D721Med (cell line): ENCODE results near the gene MRPL14.

Experiments
- DNase-seq: peaks from one replicate; pipeline ENCODE4 v3.0.0; 2011; ENCODE audit warnings: low spot score; ENCODE audit not compliant: insufficient read length
- FAIRE-seq: peaks from 2 replicates; lab custom pipeline; 2011; peaks lifted over from hg19 to GRCh38; lab: Jason Lieb, UNC
- TF ChIP-seq, protein P1 (sequence below): IDR thresholded peaks from 2 replicates; pipeline ENCODE4 v1.5.1; 2012; ENCODE audit warnings: mild to moderate bottlenecking, control low read depth; ENCODE audit not compliant: insufficient read depth; ENCODE audit errors: missing control alignments

The MRPL14 gene

DNA sequence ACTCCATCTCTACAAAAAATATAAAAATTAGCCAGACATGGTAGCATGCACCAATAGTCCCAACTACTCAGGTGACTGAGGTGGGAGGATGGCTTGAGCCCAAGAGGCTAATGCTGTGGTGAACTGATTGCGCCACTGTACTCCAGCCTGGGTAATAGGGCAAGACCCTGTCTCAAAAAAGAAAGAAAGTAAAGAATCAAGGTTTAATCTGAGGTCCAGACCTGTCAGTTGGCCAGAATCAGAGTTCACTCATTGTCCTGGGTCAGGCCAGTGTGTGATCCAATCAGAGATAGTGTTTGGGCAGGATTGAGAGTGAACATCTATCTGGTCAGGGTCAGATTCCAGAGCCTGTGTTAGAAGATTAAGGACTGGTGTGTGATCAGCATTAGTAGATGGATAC lies 15.6 kb upstream of the MRPL14 start:
- no peak for FAIRE-seq
- TF ChIP-seq, protein P1, sequence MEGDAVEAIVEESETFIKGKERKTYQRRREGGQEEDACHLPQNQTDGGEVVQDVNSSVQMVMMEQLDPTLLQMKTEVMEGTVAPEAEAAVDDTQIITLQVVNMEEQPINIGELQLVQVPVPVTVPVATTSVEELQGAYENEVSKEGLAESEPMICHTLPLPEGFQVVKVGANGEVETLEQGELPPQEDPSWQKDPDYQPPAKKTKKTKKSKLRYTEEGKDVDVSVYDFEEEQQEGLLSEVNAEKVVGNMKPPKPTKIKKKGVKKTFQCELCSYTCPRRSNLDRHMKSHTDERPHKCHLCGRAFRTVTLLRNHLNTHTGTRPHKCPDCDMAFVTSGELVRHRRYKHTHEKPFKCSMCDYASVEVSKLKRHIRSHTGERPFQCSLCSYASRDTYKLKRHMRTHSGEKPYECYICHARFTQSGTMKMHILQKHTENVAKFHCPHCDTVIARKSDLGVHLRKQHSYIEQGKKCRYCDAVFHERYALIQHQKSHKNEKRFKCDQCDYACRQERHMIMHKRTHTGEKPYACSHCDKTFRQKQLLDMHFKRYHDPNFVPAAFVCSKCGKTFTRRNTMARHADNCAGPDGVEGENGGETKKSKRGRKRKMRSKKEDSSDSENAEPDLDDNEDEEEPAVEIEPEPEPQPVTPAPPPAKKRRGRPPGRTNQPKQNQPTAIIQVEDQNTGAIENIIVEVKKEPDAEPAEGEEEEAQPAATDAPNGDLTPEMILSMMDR, result no peak

DNA sequence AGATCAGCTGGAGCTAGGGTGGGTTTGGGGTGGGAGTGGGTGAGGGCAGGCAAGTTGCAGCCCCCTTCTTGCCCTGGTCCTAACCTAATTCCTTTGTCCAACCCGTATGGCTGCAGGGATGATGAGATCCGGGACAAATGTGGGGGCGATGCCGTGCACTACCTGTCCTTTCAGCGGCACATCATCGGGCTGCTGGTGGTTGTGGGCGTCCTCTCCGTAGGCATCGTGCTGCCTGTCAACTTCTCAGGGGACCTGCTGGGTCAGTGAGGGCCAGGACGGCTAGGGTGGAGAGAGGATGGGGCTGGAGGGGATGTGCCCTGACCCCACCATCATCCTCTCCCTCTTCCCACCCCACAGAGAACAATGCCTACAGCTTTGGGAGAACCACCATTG lies 12.1 kb upstream of the MRPL14 start:
- TF ChIP-seq, protein P1, result no peak
- FAIRE-seq, result no peak
- no peak for DNase-seq

More for the DNA sequence above, 15.6 kb upstream of the MRPL14 start:
- DNase-seq, result no peak

DNA sequence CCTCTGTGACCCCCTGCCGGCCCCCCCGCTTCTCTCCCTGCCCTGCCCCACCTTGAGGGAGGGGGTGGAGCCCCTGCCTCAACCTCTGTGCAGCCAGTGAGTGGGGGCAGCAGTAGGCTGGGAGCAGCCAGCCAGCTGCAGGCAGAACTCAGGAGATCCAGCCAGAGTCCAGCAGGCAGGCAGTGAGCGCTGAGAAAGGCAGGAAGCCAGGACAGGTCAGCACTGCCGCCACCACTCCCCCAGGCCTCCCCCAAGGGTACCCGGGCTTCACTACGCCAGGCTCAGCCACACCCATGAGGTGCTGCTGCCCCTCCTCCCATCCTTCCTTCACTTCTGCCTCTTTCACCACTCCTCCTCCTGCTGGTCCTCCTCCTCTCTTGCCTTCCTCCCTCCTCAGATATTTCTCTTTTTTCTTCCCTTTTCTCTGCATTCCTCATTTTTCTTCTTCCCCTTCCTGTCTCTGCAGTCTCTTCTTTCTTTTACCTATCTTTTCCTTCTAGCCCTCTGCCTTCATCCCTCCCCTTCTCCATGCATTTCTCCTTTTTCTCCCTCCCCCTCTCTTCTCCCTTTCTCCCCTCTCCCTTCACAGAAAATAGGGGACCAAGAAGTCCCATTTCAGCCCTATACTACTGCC lies 11.6 kb upstream of the MRPL14 start:
- TF ChIP-seq, protein P1, result no peak
- no peak for FAIRE-seq
- DNase-seq, result no peak

DNA sequence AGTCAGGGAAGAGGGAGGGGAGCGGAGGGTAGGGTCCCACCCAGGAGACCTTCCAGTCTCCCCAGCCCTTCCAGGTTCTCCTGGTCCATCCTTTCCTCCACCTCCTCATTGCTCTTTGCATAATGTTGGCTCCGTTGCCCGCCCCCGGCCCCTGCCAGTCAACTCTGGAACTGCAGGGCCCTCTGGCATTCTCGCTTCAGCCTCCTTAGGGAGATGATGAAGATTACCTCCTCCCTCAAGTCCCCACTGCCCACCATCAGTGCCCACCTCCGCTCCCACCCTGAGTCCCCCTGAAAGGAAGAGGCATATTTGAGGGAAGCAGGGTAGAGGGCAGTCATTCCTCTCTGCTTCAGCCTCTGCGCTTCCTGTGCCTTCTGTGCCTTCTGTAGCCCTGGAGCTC lies 8.6 kb upstream of the MRPL14 start:
- FAIRE-seq, result no peak
- TF ChIP-seq, protein P1, result no peak
- no peak for DNase-seq

DNA sequence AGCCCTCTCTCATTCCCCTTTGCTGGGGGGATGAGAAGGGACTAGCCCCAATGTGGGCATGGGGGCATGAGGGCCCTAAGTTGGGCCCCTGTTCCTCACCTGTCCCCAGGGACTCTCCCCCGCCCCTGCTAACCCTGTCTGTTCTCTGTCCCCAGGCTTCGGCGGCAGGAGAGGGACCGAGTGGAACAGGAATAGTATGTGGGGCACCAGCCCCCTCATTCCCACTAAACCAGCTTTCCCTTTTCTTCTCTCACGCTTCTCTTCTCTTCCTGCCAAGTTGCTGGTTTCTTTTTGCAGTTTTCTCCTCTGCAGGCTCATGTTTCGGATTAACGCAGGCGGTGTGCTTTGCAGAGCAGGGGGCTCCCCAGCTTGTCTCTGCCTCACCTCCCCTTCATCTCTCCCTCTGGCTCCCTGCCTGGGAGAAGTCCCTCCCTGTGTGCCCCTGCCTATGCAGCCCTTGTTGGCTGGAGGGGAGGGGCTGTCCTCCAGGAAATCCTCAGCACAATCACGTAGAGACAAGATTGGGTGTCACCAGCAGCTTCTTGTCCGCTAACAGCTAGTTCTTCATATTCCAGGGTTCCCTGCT lies 8.0 kb upstream of the MRPL14 start:
- FAIRE-seq (no peak), DNase-seq (no peak)
- TF ChIP-seq, protein P1, result no peak

DNA sequence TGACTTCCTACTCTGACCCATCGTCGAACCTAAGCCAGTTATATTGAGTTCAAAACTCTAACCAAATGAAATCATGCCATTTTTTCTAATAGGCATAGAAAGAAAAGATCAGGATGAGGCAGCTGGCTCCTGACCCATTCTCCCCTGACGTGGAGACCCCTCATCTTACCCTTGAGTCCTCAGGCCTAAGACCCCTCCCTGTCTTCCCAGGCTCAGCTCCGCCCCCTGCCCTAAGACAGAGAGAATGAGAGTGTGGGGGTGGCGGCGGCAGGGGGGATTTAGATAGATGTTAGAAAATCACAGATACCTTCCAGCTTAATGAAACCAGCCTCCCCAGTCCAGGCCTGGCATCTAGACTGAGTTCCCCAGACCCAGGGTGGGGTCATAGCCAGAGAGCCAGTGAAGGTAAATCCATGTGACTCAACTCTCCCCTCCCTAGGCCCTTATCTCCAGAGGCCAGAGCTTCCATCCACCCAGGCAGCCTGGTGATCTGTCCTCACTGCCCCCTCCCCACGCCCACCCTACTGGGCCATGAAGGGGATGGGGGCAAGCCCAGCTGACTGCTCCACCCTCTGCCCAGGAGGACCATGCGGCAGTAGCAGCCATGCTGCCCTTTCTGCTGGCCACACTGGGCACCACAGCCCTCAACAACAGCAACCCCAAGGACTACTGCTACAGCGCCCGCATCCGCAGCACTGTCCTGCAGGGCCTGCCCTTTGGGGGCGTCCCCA lies 6.9 kb upstream of the MRPL14 start:
- no peak for DNase-seq
- no peak for FAIRE-seq
- TF ChIP-seq, protein P1, result no peak
